IMR-90 (cell line): ENCODE results near the gene SYNPO2. TPM values are rescaled to one million over a fixed set of nuclear protein-coding genes. Genes with fewer than 3 reads are reported as not detected.
A peak's percentile ranks its signal among the peaks of the same experiment; 100 is the strongest.
"Not testable (repeated sequence)": the region's sequence is repeated elsewhere in the genome, so short reads cannot be mapped to it uniquely, and the experiment has no call there.

Experiments
- ATAC-seq: fragments of 200-7000 bp; cut with Tn5 transposase; 2 replicates; pipeline ENCODE4 v1.9.1; 2020; ENCODE audit warnings: low read depth, mild to moderate bottlenecking, moderate library complexity
- BruUV-seq: library from RNA; stranded (reverse); fragments of 400-500 nt; replicated peaks from 2 replicates; lab custom pipeline; 2021; lab: Mats Ljungman, UMichigan
- CTCF ChIA-PET: fragments of 300-600 bp; formaldehyde crosslinking; extraction: SDS; loops from one replicate; lab custom pipeline; 2021; ENCODE audit warnings: antibody characterized with exemption; lab: Yijun Ruan, JAX
- POLR2A ChIA-PET: fragments of 300-600 bp; sonication (Branson Sonifier 250); formaldehyde crosslinking; loops from one replicate; lab custom pipeline; 2022; ENCODE audit warnings: antibody characterized with exemption; ENCODE audit not compliant: unreplicated experiment; lab: Charles Lee
- DNase-seq: peaks from one replicate; pipeline ENCODE4 v3.0.0; 2013
- H2AFZ ChIP-seq: replicated peaks from 2 replicates; pipeline ENCODE3; 2013; ENCODE audit warnings: low read length, mild to moderate bottlenecking; ENCODE audit not compliant: poor library complexity
- H2AK5ac ChIP-seq: 2 replicates; pipeline ENCODE4 v1.6.1; 2013; ENCODE audit warnings: low read depth, low read length, inconsistent platforms
- H2AK9ac ChIP-seq: replicated peaks from 2 replicates; pipeline ENCODE3; 2013; ENCODE audit warnings: mild to moderate bottlenecking, low read depth, low read length, moderate library complexity; ENCODE audit not compliant: poor library complexity
- H2BK120ac ChIP-seq: 2 replicates; pipeline ENCODE4 v1.6.1; 2013; ENCODE audit warnings: low read depth, low read length, inconsistent platforms
- H2BK15ac ChIP-seq: 3 replicates; pipeline ENCODE4 v1.6.1; 2013; ENCODE audit warnings: low read depth, low read length, inconsistent platforms
- H2BK20ac ChIP-seq: 2 replicates; pipeline ENCODE4 v1.6.1; 2013; ENCODE audit warnings: low read depth, mild to moderate bottlenecking, inconsistent platforms, low read length, moderate library complexity
- H2BK5ac ChIP-seq: 2 replicates; pipeline ENCODE4 v1.6.1; 2013; ENCODE audit warnings: mild to moderate bottlenecking, low read depth, low read length, inconsistent platforms; ENCODE audit not compliant: poor library complexity, severe bottlenecking
- H3K14ac ChIP-seq: replicated peaks from 2 replicates; pipeline ENCODE4 v1.6.1; 2013; ENCODE audit warnings: low read depth, low read length, inconsistent platforms
- H3K18ac ChIP-seq: 2 replicates; pipeline ENCODE4 v1.6.1; 2013; ENCODE audit warnings: low read depth, low read length, control low read depth
- H3K23ac ChIP-seq: 2 replicates; pipeline ENCODE4 v1.6.1; 2013; ENCODE audit warnings: low read depth, low read length, inconsistent platforms
- H3K27ac ChIP-seq: 2 replicates; pipeline ENCODE4 v1.5.1; 2013; ENCODE audit warnings: mild to moderate bottlenecking, control low read depth, low read length; ENCODE audit not compliant: insufficient read depth
- H3K27me3 ChIP-seq: 2 replicates; pipeline ENCODE4 v1.6.1; 2013; ENCODE audit warnings: low read length; ENCODE audit not compliant: control insufficient read depth, insufficient read depth
- H3K36me3 ChIP-seq: 2 replicates; pipeline ENCODE4 v1.6.1; 2013; ENCODE audit warnings: low read length, mixed read lengths; ENCODE audit not compliant: control insufficient read depth, insufficient read depth
- H3K4ac ChIP-seq: 2 replicates; pipeline ENCODE4 v1.6.1; 2013; ENCODE audit warnings: low read depth, low read length, inconsistent platforms
- H3K4me1 ChIP-seq: 2 replicates; pipeline ENCODE4 v1.6.1; 2013; ENCODE audit warnings: low read length, mixed read lengths; ENCODE audit not compliant: control insufficient read depth, insufficient read depth
- H3K4me2 ChIP-seq: 2 replicates; pipeline ENCODE4 v1.6.1; 2013; ENCODE audit warnings: low read depth, mild to moderate bottlenecking, control low read depth, low read length, moderate library complexity
- H3K4me3 ChIP-seq: 2 replicates; pipeline ENCODE4 v1.5.1; 2013; ENCODE audit warnings: low read depth, mild to moderate bottlenecking, control low read depth, low read length, moderate library complexity; ENCODE audit not compliant: insufficient read depth
- H3K56ac ChIP-seq: 2 replicates; pipeline ENCODE4 v1.6.1; 2013; ENCODE audit warnings: low read length, inconsistent platforms; ENCODE audit not compliant: insufficient read depth; ENCODE audit errors: extremely low read depth
- H3K79me1 ChIP-seq, 2 experiments: 2 replicates each; pipeline ENCODE4 v1.6.1; 2013; ENCODE audit warnings: low read length in 2 of 2, inconsistent platforms in 1 of 2, low read depth in 1 of 2
- H3K9ac ChIP-seq: 2 replicates; pipeline ENCODE4 v1.6.1; 2013; ENCODE audit warnings: low read depth, low read length, control low read depth
- H3K9me1 ChIP-seq: 2 replicates; pipeline ENCODE4 v1.6.1; 2013; ENCODE audit warnings: low read length, inconsistent platforms; ENCODE audit not compliant: insufficient read depth
- H3K9me3 ChIP-seq: 2 replicates; pipeline ENCODE4 v1.6.1; 2013; ENCODE audit warnings: low read length; ENCODE audit not compliant: control insufficient read depth, insufficient read depth
- H4K20me1 ChIP-seq: 2 replicates; pipeline ENCODE4 v1.6.1; 2013; ENCODE audit warnings: low read length, inconsistent platforms; ENCODE audit not compliant: insufficient read depth
- H4K5ac ChIP-seq: 2 replicates; pipeline ENCODE4 v1.6.1; 2013; ENCODE audit warnings: mild to moderate bottlenecking, low read depth, low read length, control low read depth
- H4K8ac ChIP-seq, 2 experiments: 2 replicates each; pipeline ENCODE4 v1.6.1; 2013; ENCODE audit warnings: low read depth in 2 of 2, low read length in 2 of 2, control low read depth in 1 of 2, inconsistent platforms in 1 of 2
- H4K91ac ChIP-seq: 2 replicates; pipeline ENCODE4 v1.6.1; 2013; ENCODE audit warnings: low read depth, low read length, inconsistent platforms; ENCODE audit not compliant: insufficient read depth
- WGBS, 2 experiments: methylation state at CpG; one replicate each; pipeline versions ENCODE4 v1.1.5 to v1.1.7; 2013; ENCODE audit warnings: missing lambda C conversion rate in 2 of 2; ENCODE audit not compliant: insufficient read length in 1 of 2; ENCODE audit errors: extremely low coverage in 2 of 2; 5-methylcytosine and 5-hydroxymethylcytosine counted together
- dilution Hi-C: fragments of 300-500 bp; cut with HindIII; formaldehyde crosslinking; loops from one replicate; pipeline ENCODE4 v1.14.3; 2018; ENCODE audit warnings: low sequenced_read_pairs; ENCODE audit not compliant: unreplicated experiment
- in situ Hi-C: fragments of 300-500 bp; cut with MboI; formaldehyde crosslinking; loops from 3 replicates; pipeline ENCODE4 v1.14.3; 2019; ENCODE audit warnings: low sequenced_read_pairs, inconsistent platforms, mixed read lengths
- intact Hi-C: fragments of 100-400 bp; cut with micrococcal nuclease; formaldehyde crosslinking; loops from 2 replicates; pipeline ENCODE4 v1.10.0; 2022
- polyA plus RNA-seq, 3 experiments: library from polyadenylated mRNA; depleted of rRNA; stranded (reverse); fragments of >200 nt; gene quantifications; 2 replicates each; pipeline ENCODE4 v1.2.3, GENCODE V29; 2012; ENCODE audit warnings: low replicate concordance in 1 of 3
- total RNA-seq: library from RNA; depleted of rRNA; stranded (reverse); fragments of >200 nt; gene quantifications from 2 replicates; pipeline ENCODE4 v1.2.3, GENCODE V29; 2012

Gene SYNPO2
- total and polyA plus RNA-seq, 2 of the 4 experiments (the other 2 are of a cell fraction): 0.99 to 1.8 TPM

GRCh38 chr4:119067670-119068360 lies 179.2 kb downstream of the SYNPO2 start:
- H2BK20ac ChIP-seq, H3K9me1 ChIP-seq, H4K8ac ChIP-seq, ATAC-seq, H3K79me1 ChIP-seq, H2BK120ac ChIP-seq, H3K4me2 ChIP-seq, H2AK5ac ChIP-seq, POLR2A ChIA-PET, BruUV-seq, H3K27me3 ChIP-seq, H2BK5ac ChIP-seq, H2BK15ac ChIP-seq, H3K4ac ChIP-seq, H3K36me3 ChIP-seq, H3K9me3 ChIP-seq, H3K9ac ChIP-seq, H3K56ac ChIP-seq, H3K4me1 ChIP-seq, H2AFZ ChIP-seq, dilution Hi-C loops, CTCF ChIA-PET, intact Hi-C loops, H4K20me1 ChIP-seq, H4K91ac ChIP-seq, H2AK9ac ChIP-seq, in situ Hi-C loops, H4K5ac ChIP-seq, H3K14ac ChIP-seq, DNase-seq, H3K27ac ChIP-seq, H3K4me3 ChIP-seq, H3K23ac ChIP-seq: not testable (repeated sequence)
- WGBS, 2 experiments: 90% methylated on average over 8 of the region's 17 CpGs; no CpG with 5 or more reads in 1 of the 2 experiments
- H3K18ac ChIP-seq: 0 out of 2 replicates have a peak overlapping the region, but pooled peaks have one; percentile 54
